Hippocampal formation (tissue), 2 donors: ENCODE data around the gene CNPPD1.
"Not testable (repeated sequence)": the region's sequence is repeated elsewhere in the genome, so short reads cannot be mapped to it uniquely, and the experiment has no call there.

Experiments
- DNase-seq, 2 donors: peaks; one replicate each; lab custom pipeline; 2025; lab: John Stamatoyannopoulos, UW

CNPPD1 gene

GRCh38 chr2:219207884-219208740, 31.4 kb upstream of the CNPPD1 start:
- no peak for DNase-seq

GRCh38 chr2:219207134-219207883, 30.6 kb upstream of the CNPPD1 start:
- no peak for DNase-seq

GRCh38 chr2:219206328-219207133, 29.8 kb upstream of the CNPPD1 start, which contains the start of gene ZFAND2B:
ZFAND2B (plus strand) TSS chr2:219206782; CDS start chr2:219206988, 206 bp downstream.
- DNase-seq = peak; percentile 91 to 93

- DNase-seq = no peak
Observed at GRCh38 chr2:219205981-219206327, 29.2 kb upstream of the CNPPD1 start.

GRCh38 chr2:219205165-219205538, 28.4 kb upstream of the CNPPD1 start:
- DNase-seq = no peak

GRCh38 chr2:219204425-219205164, 27.9 kb upstream of the CNPPD1 start:
- DNase-seq = no peak

- not testable (repeated sequence) for DNase-seq
Observed at GRCh38 chr2:219201331-219201730, 24.6 kb upstream of the CNPPD1 start.

GRCh38 chr2:219200502-219201326, 24.0 kb upstream of the CNPPD1 start:
- not testable (repeated sequence) for DNase-seq

- no peak for DNase-seq
Observed at GRCh38 chr2:219199470-219200211, 22.9 kb upstream of the CNPPD1 start.

GRCh38 chr2:219198974-219199373, 22.2 kb upstream of the CNPPD1 start:
- DNase-seq = no peak

- no peak for DNase-seq
Observed at GRCh38 chr2:219197388-219197787, 20.7 kb upstream of the CNPPD1 start.

- no peak for DNase-seq
Observed at GRCh38 chr2:219186754-219187456, 10.2 kb upstream of the CNPPD1 start.

- DNase-seq = no peak
Observed at GRCh38 chr2:219184121-219184520, 7.4 kb upstream of the CNPPD1 start.

- DNase-seq = no peak
Observed at GRCh38 chr2:219183151-219183772, 6.5 kb upstream of the CNPPD1 start.

GRCh38 chr2:219182331-219183150, 5.8 kb upstream of the CNPPD1 start:
- no peak for DNase-seq

- DNase-seq = no peak
Observed at GRCh38 chr2:219181531-219181930, 4.8 kb upstream of the CNPPD1 start.

- DNase-seq = no peak
Observed at GRCh38 chr2:219180961-219181360, 4.2 kb upstream of the CNPPD1 start.
